NOMO-1 treated with dmso at 0.1 percent for 144 hours (cell line): ENCODE results near the gene FAM50B.
"Not testable (repeated sequence)": the region's sequence is repeated elsewhere in the genome, so short reads cannot be mapped to it uniquely, and the experiment has no call there.

Experiments used
- DNase-seq: peaks from one replicate; lab custom pipeline; 2025; ENCODE audit not compliant: unreplicated experiment; lab: John Stamatoyannopoulos, UW

Gene FAM50B

GRCh38 chr6:3847521-3847920, 1.7 kb upstream of the FAM50B start:
- DNase-seq, result no peak

DNA sequence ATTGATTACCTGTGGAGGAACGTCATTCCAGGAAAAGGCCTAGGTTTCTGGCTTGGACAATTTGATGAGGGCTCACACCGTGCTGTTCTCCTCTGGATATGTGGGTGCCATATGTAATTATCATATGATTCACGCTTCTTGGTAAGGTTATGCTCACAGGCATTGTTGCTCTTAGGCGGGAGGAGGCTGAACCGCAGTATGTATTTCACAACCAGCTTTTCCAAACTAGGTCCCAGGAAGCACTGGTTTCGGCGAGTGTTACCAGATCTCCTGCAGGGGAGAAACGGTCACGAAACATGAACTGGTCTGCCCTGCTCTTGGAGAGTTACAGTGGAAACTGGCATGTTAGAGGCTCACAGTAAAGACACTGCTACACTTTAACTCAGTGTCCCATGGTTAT, 793 bp upstream of the FAM50B start:
- no peak for DNase-seq

DNA sequence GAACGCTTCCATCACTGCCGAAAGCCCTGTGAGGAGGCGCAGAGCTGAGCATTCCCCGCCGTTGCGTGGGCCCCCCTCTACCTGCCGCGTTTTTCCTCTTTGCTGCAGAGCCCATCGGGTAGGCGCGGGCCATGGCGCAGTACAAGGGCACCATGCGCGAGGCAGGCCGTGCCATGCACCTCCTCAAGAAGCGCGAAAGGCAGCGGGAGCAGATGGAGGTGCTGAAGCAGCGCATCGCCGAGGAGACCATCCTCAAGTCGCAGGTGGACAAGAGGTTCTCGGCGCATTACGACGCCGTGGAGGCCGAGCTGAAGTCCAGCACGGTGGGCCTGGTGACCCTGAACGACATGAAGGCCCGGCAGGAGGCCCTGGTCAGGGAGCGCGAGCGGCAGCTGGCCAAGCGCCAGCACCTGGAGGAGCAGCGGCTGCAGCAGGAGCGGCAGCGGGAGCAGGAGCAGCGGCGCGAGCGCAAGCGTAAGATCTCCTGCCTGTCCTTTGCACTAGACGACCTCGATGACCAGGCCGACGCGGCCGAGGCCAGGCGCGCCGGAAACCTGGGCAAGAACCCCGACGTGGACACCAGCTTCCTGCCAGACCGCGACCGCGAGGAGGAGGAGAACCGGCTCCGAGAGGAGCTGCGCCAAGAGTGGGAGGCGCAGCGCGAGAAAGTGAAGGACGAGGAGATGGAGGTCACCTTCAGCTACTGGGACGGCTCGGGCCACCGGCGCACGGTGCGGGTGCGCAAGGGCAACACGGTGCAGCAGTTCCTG, 693 bp downstream of the FAM50B start:
- no peak for DNase-seq

- DNase-seq, result no peak
These were observed 1.5 kb downstream of the FAM50B start for GRCh38 chr6:3850451-3851203.

GRCh38 chr6:3851839-3852238, 2.7 kb downstream of the FAM50B start:
- no peak for DNase-seq

DNA sequence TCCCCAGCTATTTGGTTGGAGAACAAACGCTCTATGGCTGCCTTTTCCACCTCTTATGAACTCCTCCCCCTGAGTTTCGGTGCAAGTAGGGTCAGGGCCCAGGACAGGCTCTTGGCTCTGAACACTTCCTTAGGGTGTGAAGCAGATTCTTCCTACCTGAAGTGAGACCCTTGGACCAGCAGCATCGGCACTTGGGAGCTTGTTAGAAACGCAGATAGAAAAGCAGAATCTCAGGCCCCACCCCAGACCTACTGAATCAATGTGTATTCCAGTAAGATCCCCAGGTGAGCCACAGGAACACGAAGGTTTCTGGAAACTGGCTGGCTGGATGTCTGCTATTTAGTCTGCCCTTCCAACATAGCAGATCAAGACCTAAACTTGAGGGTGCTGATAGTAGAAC, 3.2 kb downstream of the FAM50B start:
- DNase-seq, result no peak

GRCh38 chr6:3855866-3856265, 6.7 kb downstream of the FAM50B start:
- DNase-seq, result no peak

- no peak for DNase-seq
These were observed 7.4 kb downstream of the FAM50B start for GRCh38 chr6:3856576-3856975.

- DNase-seq, result no peak
These were observed 8.6 kb downstream of the FAM50B start for GRCh38 chr6:3857468-3858456.

DNA sequence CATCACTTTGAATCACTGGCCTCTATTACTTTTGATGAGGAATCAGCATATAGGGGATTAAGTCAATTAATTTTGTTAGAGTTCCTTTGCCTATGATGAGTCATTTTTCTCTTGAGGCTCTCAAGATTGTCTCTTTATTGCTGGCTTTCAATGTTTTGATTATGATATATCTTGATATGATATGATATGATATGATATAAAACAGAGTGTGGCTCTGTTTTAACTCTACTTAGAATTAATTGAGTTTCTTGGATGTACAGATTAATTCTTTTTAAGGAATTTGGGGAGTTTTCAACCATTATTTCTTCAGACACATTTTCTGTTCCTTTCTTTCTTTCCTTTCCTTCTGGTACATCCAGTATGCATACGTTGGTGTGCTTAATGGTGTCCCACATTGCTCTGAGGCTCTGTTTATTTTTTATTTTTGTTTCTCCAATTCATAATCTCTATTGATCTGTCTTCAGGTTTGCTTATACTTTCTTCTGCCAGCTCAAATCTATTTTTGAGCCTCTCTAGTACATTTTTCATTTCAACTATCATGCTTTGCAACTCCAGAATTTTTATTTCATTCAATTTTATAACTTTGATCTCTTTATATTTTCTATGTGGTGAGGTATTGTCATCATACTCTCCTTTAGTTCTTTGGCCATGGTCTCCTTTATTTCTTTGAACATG, 10.8 kb downstream of the FAM50B start:
- no peak for DNase-seq

DNA sequence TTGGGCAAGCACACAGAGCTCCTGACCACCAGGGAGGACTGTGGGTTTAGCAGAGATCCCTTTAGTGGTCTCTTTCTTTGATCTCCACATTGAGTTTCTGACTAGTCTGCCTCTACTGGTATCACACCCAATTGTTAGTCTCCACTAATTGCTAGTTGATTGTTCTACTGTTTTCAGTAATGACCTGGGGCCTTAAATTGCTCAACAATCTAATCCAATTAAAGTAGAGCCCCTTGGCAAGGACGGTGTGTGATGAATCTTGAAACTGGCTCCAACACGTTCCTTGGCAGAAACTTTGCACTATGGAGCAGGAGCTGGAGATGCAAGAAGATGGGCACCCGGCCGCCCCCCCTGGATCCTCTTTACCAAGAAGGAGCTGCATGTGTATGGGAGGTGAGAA, 12.3 kb downstream of the FAM50B start:
- DNase-seq, result no peak

DNA sequence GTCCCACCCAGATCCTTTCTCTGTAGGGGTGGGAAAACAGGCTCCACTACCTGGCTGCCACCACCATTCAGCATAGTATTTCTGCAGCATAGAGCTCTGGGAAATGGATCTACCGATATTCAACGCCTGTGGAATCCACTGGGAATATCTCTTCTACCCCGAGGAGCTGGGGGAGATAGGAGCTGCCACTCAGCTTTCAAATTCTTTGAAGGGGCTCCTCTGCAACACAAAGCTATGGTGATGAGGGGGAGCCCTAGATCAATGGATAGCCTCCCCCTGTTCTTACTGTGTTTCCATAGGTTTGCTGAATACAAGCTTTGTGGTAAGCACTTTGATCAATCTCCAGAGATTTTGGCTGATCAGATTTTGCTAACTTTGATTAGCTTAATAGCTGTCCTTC, 12.9 kb downstream of the FAM50B start:
- no peak for DNase-seq

- not testable (repeated sequence) for DNase-seq
These were observed 14.1 kb downstream of the FAM50B start for GRCh38 chr6:3863322-3863721.

- no peak for DNase-seq
These were observed 16.3 kb downstream of the FAM50B start for GRCh38 chr6:3865463-3865862.

GRCh38 chr6:3867641-3868502, 18.7 kb downstream of the FAM50B start:
- DNase-seq, result no peak

DNA sequence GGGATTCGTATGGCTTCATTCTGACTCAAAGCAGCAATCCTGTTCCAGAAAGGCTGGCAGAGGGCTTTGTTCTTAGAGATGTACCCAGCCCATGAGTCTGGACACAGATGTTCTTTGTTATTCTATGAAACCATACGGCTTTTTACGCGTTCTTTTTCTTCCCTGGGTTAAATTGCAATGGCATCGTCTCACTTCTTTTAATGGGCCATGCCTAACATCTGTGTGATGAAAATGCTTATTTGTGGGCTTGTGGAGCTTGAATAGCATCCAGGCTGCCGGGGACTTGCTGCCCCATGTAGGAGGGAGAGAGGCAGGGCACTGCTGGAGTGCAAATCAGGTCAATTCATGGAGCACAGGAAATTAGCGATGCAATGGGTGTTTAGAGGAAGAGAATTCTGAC, 19.4 kb downstream of the FAM50B start:
- DNase-seq, result no peak

DNA sequence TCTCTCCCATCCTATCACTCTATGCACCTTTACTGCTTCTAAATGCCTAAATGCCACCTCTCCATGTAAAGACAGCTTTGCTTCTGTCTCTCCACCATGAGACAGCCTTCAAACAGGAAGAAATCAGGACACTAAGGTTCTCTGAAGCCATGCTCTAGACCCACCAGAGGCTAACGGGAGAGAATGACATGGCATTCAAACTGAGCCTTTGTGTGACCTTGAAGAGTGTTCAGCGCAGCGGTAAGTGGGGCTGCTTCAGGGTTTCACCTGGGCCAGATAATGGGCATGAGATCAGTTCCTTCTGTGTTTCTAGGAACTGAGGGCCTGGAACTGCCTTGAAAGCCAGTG, 20.1 kb downstream of the FAM50B start:
- DNase-seq, result no peak

DNA sequence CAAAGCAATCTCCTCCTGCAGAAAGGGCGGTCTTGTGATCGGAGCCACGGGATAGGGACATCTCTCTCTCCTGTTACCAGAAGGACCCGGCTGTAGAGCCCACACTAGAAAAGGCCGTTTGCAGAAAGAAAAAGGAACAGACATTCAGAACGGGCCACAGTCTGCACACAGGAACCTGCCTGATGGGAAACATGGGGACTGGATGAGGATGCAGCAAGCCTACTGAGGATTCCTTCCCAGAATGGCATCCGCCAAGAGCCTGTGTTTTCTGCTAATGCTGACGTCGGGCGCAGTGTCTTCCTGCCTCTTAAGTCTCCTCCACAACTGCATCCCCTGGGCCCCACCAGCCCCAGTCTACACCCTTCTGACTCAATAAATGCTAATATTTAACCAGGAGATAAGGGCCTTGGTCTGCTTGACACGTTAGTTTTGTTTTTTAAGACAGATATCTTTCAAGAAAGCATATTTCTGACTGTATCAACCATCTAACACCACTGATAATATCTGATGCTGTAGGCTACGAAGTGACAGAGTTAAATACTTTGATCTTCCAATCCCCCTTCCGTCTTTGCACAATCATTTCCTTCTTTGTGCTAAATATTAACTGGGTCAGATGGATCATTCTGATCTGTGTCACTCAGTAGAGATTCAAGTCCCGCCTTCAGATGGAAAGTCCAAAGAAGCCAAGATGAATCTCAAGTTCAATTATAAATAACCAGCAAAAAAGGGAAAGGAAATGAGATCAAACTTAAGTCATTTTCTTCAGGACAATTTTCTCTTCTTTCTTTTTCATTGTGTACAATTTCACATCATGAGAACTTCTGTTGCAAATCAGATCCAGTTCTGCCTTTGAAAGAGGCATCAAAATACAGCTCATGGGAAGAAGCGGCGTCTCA, 20.7 kb downstream of the FAM50B start:
- no peak for DNase-seq

GRCh38 chr6:3870528-3870925, 21.4 kb downstream of the FAM50B start:
- no peak for DNase-seq
